ENCODE results near the gene PTPRT. TPM values are rescaled to one million over a fixed set of nuclear protein-coding genes. Genes with fewer than 3 reads are reported as not detected.

The PTPRT gene
- total and polyA plus RNA-seq, 2 experiments from 2014 or later, result not detected

GRCh38 chr20:42923348-42923918 is 266.3 kb downstream of the PTPRT start:
- H3K9me2 ChIP-seq (ENCODE audit: insufficient read depth), result no peaks in the 10 kb centered on the region
- H3K4me3 ChIP-seq, result no peak overlapping the region
- no peaks in the 10 kb centered on the region for H3K27me3 ChIP-seq (ENCODE audit: insufficient read depth)
- H2AFZ ChIP-seq, result no peak overlapping the region
- DNase-seq (ENCODE audit: low spot score) (no peak), ATAC-seq (no peak)
- H3K27me3 Mint-ChIP-seq (ENCODE audit: insufficient read depth, low read depth, poor library complexity), result peaks cover 15% of the 10 kb centered on the region
- H3K4me2 ChIP-seq, result no peak overlapping the region
- no peak overlapping the region for H3K27ac Mint-ChIP-seq
- H3K4me1 Mint-ChIP-seq, result no peaks in the 10 kb centered on the region
- TF ChIP-seq CREB1 (CRISPR knock-in tag; IDR thresholded peaks at IDR 0.05; ENCODE audit: low read depth) (no peak), REST (IDR thresholded peaks at IDR 0.05; ENCODE audit: unreplicated experiment) (no peak), EZH2phosphoT487 (IDR thresholded peaks at IDR 0.05; ENCODE audit: unreplicated experiment) (no peak), STAT1 (IDR thresholded peaks at IDR 0.05; ENCODE audit: unreplicated experiment) (no peak), JUNB (IDR thresholded peaks at IDR 0.05; ENCODE audit: unreplicated experiment) (no peak), CTCF (conservative IDR thresholded peaks at IDR 0.05; ENCODE audit: low read depth in 2 of 2) (no peak)
- H3F3A ChIP-seq (replicated peaks; ENCODE audit: low read depth), result no peaks in the 10 kb centered on the region
- H4K20me1 ChIP-seq (replicated peaks; ENCODE audit: insufficient read depth), result no peaks in the 10 kb centered on the region
- H3K79me2 ChIP-seq (replicated peaks; ENCODE audit: insufficient read depth), result no peaks in the 10 kb centered on the region
- no peak overlapping the region for H3K4me3 Mint-ChIP-seq
- H3K36me3 Mint-ChIP-seq (ENCODE audit: low read depth), result peaks cover 45% of the 10 kb centered on the region
- peaks cover 4% of the 10 kb centered on the region for H3K36me3 ChIP-seq (ENCODE audit: insufficient read depth)
- H3K27ac ChIP-seq (ENCODE audit: low read depth), result no peak overlapping the region
- no peaks in the 10 kb centered on the region for H3K4me1 ChIP-seq (ENCODE audit: insufficient read depth)
- peaks cover 100% of the 10 kb centered on the region for H3K9me3 Mint-ChIP-seq

GRCh38 chr20:42920776-42921175 is 268.9 kb downstream of the PTPRT start:
- H3K79me2 ChIP-seq (replicated peaks; ENCODE audit: insufficient read depth), result no peaks in the 10 kb centered on the region
- no peak for DNase-seq (ENCODE audit: low spot score)
- H3K9me2 ChIP-seq (ENCODE audit: insufficient read depth), result no peaks in the 10 kb centered on the region
- peaks cover 13% of the 10 kb centered on the region for H3K27me3 Mint-ChIP-seq (ENCODE audit: insufficient read depth, low read depth, poor library complexity)
- no peaks in the 10 kb centered on the region for H3K4me1 Mint-ChIP-seq
- ATAC-seq, result no peak
- H3K4me3 ChIP-seq, result no peak overlapping the region
- no peaks in the 10 kb centered on the region for H3F3A ChIP-seq (replicated peaks; ENCODE audit: low read depth)
- no peaks in the 10 kb centered on the region for H4K20me1 ChIP-seq (replicated peaks; ENCODE audit: insufficient read depth)
- H3K36me3 Mint-ChIP-seq (ENCODE audit: low read depth), result peaks cover 41% of the 10 kb centered on the region
- H2AFZ ChIP-seq, result no peak overlapping the region
- peaks cover 95% of the 10 kb centered on the region for H3K9me3 Mint-ChIP-seq
- no peak overlapping the region for H3K27ac ChIP-seq (ENCODE audit: low read depth)
- no peak overlapping the region for H3K27ac Mint-ChIP-seq
- H3K4me2 ChIP-seq, result no peak overlapping the region
- H3K4me3 Mint-ChIP-seq, result no peak overlapping the region
- H3K27me3 ChIP-seq (ENCODE audit: insufficient read depth), result no peaks in the 10 kb centered on the region
- peaks cover 4% of the 10 kb centered on the region for H3K36me3 ChIP-seq (ENCODE audit: insufficient read depth)
- no peaks in the 10 kb centered on the region for H3K4me1 ChIP-seq (ENCODE audit: insufficient read depth)
- TF ChIP-seq ZNF331 (CRISPR knock-in tag; IDR thresholded peaks at IDR 0.05; ENCODE audit: low read depth) (no peak), POLR2AphosphoS5 (IDR thresholded peaks at IDR 0.05; ENCODE audit: low read depth) (no peak), STAT1 (IDR thresholded peaks at IDR 0.05; ENCODE audit: unreplicated experiment) (no peak), JUNB (IDR thresholded peaks at IDR 0.05; ENCODE audit: unreplicated experiment) (no peak), EZH2phosphoT487 (IDR thresholded peaks at IDR 0.05; ENCODE audit: unreplicated experiment) (no peak), REST (IDR thresholded peaks at IDR 0.05; ENCODE audit: unreplicated experiment) (no peak), CREB1 (CRISPR knock-in tag; IDR thresholded peaks at IDR 0.05; ENCODE audit: low read depth) (no peak), ZNF114 (CRISPR knock-in tag; IDR thresholded peaks at IDR 0.05) (no peak), ETS1 (IDR thresholded peaks at IDR 0.05) (no peak), NANOG (IDR thresholded peaks at IDR 0.05; ENCODE audit: borderline replicate concordance) (no peak)
